Activated CD4-positive, alpha-beta T cell treated with anti-CD3 and anti-CD28 coated beads, Interleukin-2, amount 50 U/mL, for 16 hours (primary cell): ENCODE results near the gene HK3.
A peak's percentile ranks its signal among the peaks of the same experiment; 100 is the strongest.

ENCODE experiments used
- DNase-seq: peaks from one replicate; pipeline ENCODE4 v3.0.0-alpha.2; 2020

The HK3 gene

GRCh38 chr5:176902102-176902814 lies 3.1 kb upstream of the HK3 start:
- DNase-seq = no peak

GRCh38 chr5:176901260-176902101 lies 2.3 kb upstream of the HK3 start:
- DNase-seq = peak; percentile 65

GRCh38 chr5:176900780-176901204 lies 1.6 kb upstream of the HK3 start:
- no peak for DNase-seq

- no peak for DNase-seq
These were observed 1.0 kb upstream of the HK3 start for GRCh38 chr5:176899946-176900779.

DNA sequence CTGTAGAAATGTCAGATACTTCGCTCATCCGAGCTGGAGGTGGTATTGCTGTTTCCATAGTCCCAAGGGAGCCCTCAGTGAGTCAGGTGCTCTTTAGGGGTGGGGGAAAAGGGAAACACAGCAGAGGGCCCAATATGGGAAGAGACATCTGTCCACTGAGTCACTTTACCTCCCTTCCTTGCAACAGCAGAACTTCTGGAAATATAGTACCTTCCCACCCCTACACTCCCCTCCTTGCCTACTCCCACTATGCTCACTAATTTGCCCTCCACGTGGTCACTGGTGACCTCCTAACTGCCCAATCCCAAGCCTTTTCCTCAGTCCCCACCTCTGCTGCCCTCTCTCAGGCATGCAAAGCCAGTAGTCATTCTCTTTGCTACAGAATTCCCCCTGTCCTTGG lies 1.9 kb downstream of the HK3 start:
- no peak for DNase-seq

- no peak for DNase-seq
These were observed 3.3 kb downstream of the HK3 start for GRCh38 chr5:176895831-176896230.

GRCh38 chr5:176894298-176894697 lies 4.8 kb downstream of the HK3 start:
- no peak for DNase-seq

DNA sequence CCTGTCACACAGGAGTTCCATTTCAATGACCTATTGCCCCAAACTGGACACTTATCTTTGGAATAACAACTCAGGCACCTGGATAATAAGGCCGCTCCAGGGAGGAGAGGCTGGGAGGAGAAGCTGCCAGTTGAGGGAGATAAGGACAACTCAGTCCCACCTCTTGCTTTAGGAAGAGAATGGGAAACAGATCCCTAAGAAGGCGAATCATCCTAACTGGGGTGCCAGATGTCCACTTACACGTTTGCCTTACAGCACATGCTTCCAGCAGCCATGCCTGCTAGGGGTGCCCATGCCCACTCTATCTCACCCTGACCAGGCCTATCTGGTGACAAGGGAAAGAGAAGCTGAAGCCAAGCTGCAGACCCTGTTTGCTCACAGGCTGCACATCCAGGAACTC lies 6.5 kb downstream of the HK3 start:
- DNase-seq = no peak

GRCh38 chr5:176891331-176891958 lies 7.7 kb downstream of the HK3 start:
- DNase-seq = no peak

- no peak for DNase-seq
These were observed 8.5 kb downstream of the HK3 start for GRCh38 chr5:176890455-176891330.

DNA sequence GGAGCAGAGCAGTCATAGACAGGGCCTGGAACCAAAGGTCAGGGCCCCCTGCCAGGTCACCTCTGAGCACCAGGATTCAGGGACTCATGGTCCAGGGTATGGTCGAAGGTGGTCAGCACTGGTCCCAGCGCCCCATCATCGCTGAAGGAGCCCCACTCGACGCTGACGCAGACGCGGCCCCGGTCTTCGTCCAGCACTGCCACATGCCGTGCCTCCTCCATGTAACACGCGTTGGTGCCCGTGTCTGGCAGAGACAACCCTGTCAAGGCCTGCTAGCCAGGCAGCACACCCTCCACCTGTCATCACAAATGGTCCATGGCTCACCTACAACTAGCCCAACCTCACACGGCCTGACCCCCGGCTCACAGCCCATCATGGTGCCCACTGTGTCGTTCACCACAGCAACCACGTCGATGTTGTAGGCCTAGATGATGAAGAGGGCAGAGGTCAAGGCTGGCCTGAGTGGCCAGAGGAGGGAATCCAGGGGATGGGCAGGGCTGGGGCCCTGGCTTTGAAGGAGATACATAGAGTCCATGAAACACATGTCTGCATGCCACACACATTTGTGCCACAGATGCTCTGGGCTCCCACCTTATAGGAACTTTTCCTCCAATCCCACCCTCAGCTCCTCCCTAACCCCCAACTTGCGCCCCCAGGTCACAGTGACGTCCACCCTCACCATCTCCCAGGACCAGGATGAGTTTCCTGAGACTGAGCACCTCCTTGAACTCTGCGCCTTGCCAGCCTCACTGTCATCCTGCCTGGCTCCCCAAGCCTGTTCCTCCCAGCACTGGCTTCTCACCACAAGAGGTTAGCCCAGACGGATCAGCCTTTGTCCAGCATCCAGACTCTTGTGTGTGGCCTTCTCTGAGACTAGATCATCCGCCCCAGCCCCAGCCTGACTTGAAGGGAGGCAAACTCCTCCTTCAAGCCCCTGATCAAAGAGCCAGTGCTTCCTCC lies 9.5 kb downstream of the HK3 start:
- DNase-seq = no peak

DNA sequence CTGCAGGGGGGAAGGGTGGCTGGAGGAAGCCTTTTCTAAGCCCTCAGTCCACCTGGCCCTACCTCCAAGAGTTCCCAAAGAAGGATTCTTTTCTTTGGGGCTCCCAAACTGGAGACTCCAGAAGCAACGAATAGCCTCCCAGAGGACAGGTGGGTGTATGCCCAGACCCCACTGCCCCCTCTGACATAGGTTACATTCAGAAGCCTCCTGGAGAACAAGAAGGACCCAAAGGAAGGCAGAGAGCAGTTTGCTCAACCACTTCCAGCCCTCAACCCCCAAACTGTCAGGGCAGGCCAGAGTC lies 10.3 kb downstream of the HK3 start:
- DNase-seq = no peak

DNA sequence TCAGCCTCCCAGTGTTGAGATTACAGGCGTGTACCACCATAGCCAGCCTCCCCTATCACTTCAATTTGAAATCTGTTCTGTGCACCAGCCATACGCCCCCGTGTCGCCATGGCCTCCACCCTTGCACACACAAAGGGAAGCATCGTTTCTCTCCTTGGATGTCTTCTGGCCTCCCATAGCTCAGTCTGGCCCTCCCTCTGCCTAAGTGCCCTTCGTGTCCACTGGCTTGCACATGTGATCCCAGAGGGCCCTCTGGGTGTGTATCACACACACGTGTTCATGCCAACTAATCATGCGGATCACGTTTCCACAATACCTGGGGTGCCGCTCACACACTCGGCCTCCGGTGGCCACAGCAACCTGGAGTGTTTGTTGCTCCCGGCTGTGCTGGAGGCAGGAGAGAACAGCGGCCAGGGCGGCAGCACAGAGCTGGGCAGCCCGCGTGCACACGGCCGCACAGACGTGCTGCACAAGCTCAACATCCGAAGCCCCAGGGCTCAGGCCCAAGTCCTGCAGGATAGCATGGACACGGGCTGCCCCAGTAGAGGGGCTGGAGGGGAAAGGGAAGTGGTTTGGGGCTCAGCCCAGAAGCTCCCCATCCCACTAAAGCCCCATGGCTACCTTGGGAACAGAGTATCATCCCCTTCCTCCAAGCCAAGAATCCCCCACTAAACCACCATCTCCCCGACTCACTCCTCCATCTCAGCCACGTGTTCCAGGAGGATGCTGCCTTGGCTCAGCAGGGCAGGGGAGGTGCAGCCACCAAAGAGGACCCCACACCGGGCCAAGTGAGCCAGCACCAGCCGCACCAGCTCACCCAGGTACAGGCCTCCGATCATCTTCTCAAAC lies 10.9 kb downstream of the HK3 start:
- no peak for DNase-seq

- DNase-seq = no peak
These were observed 11.8 kb downstream of the HK3 start for GRCh38 chr5:176887252-176887849.

DNA sequence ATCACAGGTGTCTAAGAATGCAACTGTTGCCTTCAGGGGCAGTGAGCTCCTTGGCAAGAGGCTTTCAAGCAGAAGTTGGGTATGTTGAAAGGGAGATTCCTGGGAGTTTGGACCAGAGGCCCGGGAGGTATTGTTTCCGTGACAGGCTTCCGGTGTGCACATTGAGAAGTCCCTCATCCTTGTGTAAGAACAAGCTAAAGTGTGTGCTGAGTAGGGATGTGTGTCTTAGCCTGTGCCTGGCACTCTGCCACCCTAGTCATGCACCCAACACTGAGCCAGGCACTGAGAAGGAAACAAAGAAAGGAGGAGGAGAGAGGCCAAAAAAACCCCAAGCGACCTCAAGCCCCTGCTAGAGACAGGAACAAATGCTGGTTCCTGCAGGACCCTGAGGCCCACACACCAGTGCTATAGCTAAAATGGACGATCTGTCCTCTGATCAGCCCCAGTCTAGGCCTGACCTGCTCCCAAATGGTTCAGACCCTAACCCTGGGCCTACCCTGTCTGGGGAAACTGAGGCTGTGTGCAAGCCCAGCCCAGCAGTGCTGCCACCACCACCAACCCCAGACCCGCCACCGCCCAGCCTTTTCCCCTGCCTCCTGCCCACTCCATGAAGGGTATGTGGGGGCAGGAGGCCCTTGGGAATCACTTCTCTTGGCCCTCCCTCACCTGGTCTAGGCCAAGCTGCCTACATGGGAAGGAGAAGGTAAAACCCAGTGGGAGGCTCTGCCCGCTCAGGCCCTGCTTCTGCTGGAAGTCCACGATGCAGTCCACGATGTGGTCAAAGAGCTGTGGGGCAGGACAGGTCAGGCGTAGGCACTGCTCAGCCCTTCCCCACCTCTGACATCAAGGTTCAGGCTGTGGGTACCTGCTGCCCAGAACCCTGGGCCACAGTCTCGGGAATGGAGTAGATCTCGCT lies 12.6 kb downstream of the HK3 start:
- no peak for DNase-seq

- DNase-seq = no peak
These were observed 14.6 kb downstream of the HK3 start for GRCh38 chr5:176884571-176884890.

DNA sequence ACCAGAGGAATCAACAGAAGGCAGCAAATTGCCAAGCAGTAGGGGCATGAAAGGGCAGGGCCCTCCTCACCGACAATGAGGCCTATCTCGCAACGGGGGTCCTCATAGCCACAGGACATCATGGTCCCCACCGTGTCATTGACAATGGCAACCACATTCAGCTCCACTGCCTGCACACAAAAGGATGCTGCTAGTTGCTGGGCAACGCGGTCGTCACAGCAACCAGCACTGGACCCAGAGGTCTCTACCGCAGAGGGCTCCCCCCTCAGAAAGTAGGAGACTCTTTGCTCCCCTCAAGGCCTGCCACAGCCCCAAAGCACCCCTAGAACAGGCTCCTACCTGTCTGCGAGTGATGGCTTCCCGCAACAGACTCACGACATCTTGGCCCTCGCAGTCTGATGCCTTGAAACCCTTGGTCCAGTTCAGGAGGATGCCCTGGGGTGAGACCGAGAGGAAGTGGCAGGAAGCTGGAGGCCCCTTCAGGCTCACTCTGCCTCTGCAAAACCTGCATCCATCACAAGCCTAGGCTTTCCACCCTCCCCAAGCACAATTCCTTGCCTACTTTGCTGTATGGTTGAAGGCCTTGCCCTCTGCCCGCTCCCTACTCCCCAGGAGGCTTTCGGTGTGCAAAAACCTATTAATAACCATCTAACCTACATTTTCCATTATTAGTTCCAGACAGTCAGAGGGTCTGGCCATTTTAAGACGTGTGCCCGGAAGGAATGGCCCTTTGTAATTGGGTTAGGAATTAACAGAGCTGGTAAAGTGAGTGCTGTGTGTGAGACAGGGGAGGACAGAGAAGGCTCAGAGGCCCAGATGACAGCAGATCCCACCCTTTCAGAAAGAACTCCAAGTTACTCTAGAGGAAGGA lies 15.2 kb downstream of the HK3 start:
- DNase-seq = no peak

DNA sequence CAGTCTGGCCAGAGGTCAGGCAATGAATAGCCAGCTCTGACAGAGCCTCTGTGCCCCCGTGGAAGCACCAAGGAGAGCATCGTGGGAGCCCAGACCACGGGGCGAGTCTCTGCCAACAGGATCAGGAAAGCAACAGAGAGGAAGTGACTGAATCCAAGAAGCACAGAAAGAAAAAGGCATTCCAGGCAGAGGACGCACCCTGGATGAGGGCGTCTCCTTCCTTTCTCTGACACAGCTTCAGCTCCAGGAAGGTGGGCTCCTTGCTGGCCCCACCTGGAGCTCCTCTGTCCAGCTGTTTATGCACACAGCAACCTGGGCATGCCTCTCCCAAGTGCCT lies 16.6 kb downstream of the HK3 start:
- no peak for DNase-seq
